SJSA1 (cell line): ENCODE results near the gene TICAM2. TPM values are rescaled to one million over a fixed set of nuclear protein-coding genes. Genes with fewer than 3 reads are reported as not detected.
A peak's percentile ranks its signal among the peaks of the same experiment; 100 is the strongest.
"Not testable (repeated sequence)": the region's sequence is repeated elsewhere in the genome, so short reads cannot be mapped to it uniquely, and the experiment has no call there.

Experiments used
- DNase-seq, 2 experiments: peaks; one replicate each; pipeline ENCODE4 v3.0.0-alpha.2; 2015 to 2020; ENCODE audit warnings: low spot score in 2 of 2, low read depth in 1 of 2
- H3K27ac ChIP-seq: fragments of 250-450 bp; sonication (Bioruptor Pico); 2 replicates; pipeline ENCODE4 v1.5.1; 2020; ENCODE audit warnings: mild to moderate bottlenecking, moderate library complexity
- H3K27me3 ChIP-seq: fragments of 250-450 bp; sonication (Bioruptor Pico); replicated peaks from 2 replicates; pipeline ENCODE4 v1.5.1; 2020; ENCODE audit warnings: mild to moderate bottlenecking, moderate library complexity
- H3K36me3 ChIP-seq: fragments of 250-450 bp; sonication (Bioruptor Pico); 2 replicates; pipeline ENCODE4 v1.5.1; 2020; ENCODE audit warnings: mild to moderate bottlenecking
- H3K4me1 ChIP-seq: fragments of 250-450 bp; sonication (Bioruptor Pico); replicated peaks from 2 replicates; pipeline ENCODE4 v1.6.1; 2021; ENCODE audit warnings: mild to moderate bottlenecking
- H3K4me3 ChIP-seq: fragments of 250-450 bp; sonication (Bioruptor Pico); 2 replicates; pipeline ENCODE4 v1.5.1; 2020; ENCODE audit warnings: mild to moderate bottlenecking
- H3K9me3 ChIP-seq: fragments of 250-450 bp; sonication (Bioruptor Pico); replicated peaks from 2 replicates; pipeline ENCODE4 v1.5.1; 2020; ENCODE audit warnings: mild to moderate bottlenecking
- total RNA-seq: library from RNA; depleted of rRNA; stranded (reverse); fragments of >200 nt; shearing (Covaris generic); gene quantifications from 2 replicates; pipeline ENCODE4 v1.2.3, GENCODE V29; 2014; rRNA removed

The TICAM2 gene
- 13.6 and 22.1 TPM in 2 replicates for total RNA-seq

GRCh38 chr5:115601701-115602590 lies at the start of gene TICAM2:
Gene TICAM2 (minus strand): TSS chr5:115602479. CDS start chr5:115581256, 21,223 bp downstream.
- DNase-seq: peak; percentile 82 to 87
- Histone ChIP-seq H3K4me3 (peak within 1 kb of the TSS; percentile 71), H3K27me3 (no peaks in the 10 kb centered on the region), H3K27ac (peak within 1 kb of the TSS; percentile 81), H3K9me3 (no peaks in the 10 kb centered on the region), H3K36me3 (peaks cover 17% of the 10 kb centered on the region), H3K4me1 (peaks cover 27% of the 10 kb centered on the region)

- Histone ChIP-seq H3K4me1 (no peaks in the 10 kb centered on the region), H3K4me3 (no peak overlapping the region), H3K36me3 (no peaks in the 10 kb centered on the region), H3K27ac (no peak overlapping the region), H3K27me3 (no peaks in the 10 kb centered on the region), H3K9me3 (no peaks in the 10 kb centered on the region)
- no peak for DNase-seq
Observed at GRCh38 chr5:115649541-115649940, 47.3 kb upstream of the TICAM2 start.

- H3K27ac ChIP-seq: no peak overlapping the region
- no peak for DNase-seq
- no peaks in the 10 kb centered on the region for H3K4me1 ChIP-seq
- no peaks in the 10 kb centered on the region for H3K36me3 ChIP-seq
- no peak overlapping the region for H3K4me3 ChIP-seq
- H3K27me3 ChIP-seq: no peaks in the 10 kb centered on the region
- no peaks in the 10 kb centered on the region for H3K9me3 ChIP-seq
Observed at GRCh38 chr5:115648056-115648455, 45.8 kb upstream of the TICAM2 start.

GRCh38 chr5:115645386-115645785 lies 43.1 kb upstream of the TICAM2 start:
- not testable (repeated sequence) for H3K27me3 ChIP-seq, H3K36me3 ChIP-seq, H3K4me1 ChIP-seq, H3K4me3 ChIP-seq, H3K27ac ChIP-seq, H3K9me3 ChIP-seq, DNase-seq

GRCh38 chr5:115644046-115644445 lies 41.8 kb upstream of the TICAM2 start:
- Histone ChIP-seq H3K27me3 (no peaks in the 10 kb centered on the region), H3K36me3 (no peaks in the 10 kb centered on the region), H3K4me3 (no peak overlapping the region), H3K4me1 (no peaks in the 10 kb centered on the region; the same call in 1 of the 2 replicates), H3K27ac (no peak overlapping the region), H3K9me3 (no peaks in the 10 kb centered on the region)
- no peak for DNase-seq

- peak in 1 of 2 experiments; percentile 15 for DNase-seq
- Histone ChIP-seq H3K4me1 (no peaks in the 10 kb centered on the region; the same call in 1 of the 2 replicates), H3K27me3 (no peaks in the 10 kb centered on the region), H3K4me3 (no peak overlapping the region), H3K27ac (no peak overlapping the region), H3K9me3 (no peaks in the 10 kb centered on the region), H3K36me3 (no peaks in the 10 kb centered on the region)
Observed at GRCh38 chr5:115641948-115642347, 39.7 kb upstream of the TICAM2 start.

- no peak overlapping the region for H3K27ac ChIP-seq
- H3K9me3 ChIP-seq: no peaks in the 10 kb centered on the region
- no peaks in the 10 kb centered on the region for H3K36me3 ChIP-seq
- H3K4me1 ChIP-seq: no peaks in the 10 kb centered on the region; the same call in 1 of the 2 replicates
- H3K27me3 ChIP-seq: no peaks in the 10 kb centered on the region
- no peak overlapping the region for H3K4me3 ChIP-seq
- no peak for DNase-seq
Observed at GRCh38 chr5:115640274-115640673, 38.0 kb upstream of the TICAM2 start.

GRCh38 chr5:115639377-115639776 lies 37.1 kb upstream of the TICAM2 start:
- Histone ChIP-seq H3K9me3 (no peaks in the 10 kb centered on the region), H3K27ac (no peak overlapping the region), H3K4me1 (peaks cover 1% of the 10 kb centered on the region; the same call in 1 of the 2 replicates), H3K36me3 (no peaks in the 10 kb centered on the region), H3K4me3 (no peak overlapping the region), H3K27me3 (no peaks in the 10 kb centered on the region)
- no peak for DNase-seq

- Histone ChIP-seq H3K36me3 (no peaks in the 10 kb centered on the region), H3K9me3 (no peaks in the 10 kb centered on the region), H3K27ac (no peak overlapping the region), H3K27me3 (no peaks in the 10 kb centered on the region), H3K4me3 (no peak overlapping the region), H3K4me1 (peaks cover 5% of the 10 kb centered on the region; the same call in 1 of the 2 replicates)
- no peak for DNase-seq
Observed at GRCh38 chr5:115637507-115637906, 35.2 kb upstream of the TICAM2 start.

GRCh38 chr5:115636008-115636407 lies 33.7 kb upstream of the TICAM2 start:
- H3K27ac ChIP-seq: no peak overlapping the region
- H3K4me3 ChIP-seq: no peak overlapping the region
- H3K9me3 ChIP-seq: no peaks in the 10 kb centered on the region
- H3K27me3 ChIP-seq: no peaks in the 10 kb centered on the region
- no peak for DNase-seq
- H3K36me3 ChIP-seq: no peaks in the 10 kb centered on the region
- peaks cover 5% of the 10 kb centered on the region; the same call in 1 of the 2 replicates for H3K4me1 ChIP-seq

GRCh38 chr5:115634343-115635132 lies 32.3 kb upstream of the TICAM2 start:
- H3K4me3 ChIP-seq: peak overlapping the region; percentile 23
- DNase-seq: peak; percentile 83 to 91
- H3K27me3 ChIP-seq: no peaks in the 10 kb centered on the region
- peaks cover 5% of the 10 kb centered on the region; the same call in 1 of the 2 replicates for H3K4me1 ChIP-seq
- H3K27ac ChIP-seq: peak overlapping the region; percentile 38
- H3K36me3 ChIP-seq: no peaks in the 10 kb centered on the region
- H3K9me3 ChIP-seq: no peaks in the 10 kb centered on the region

- Histone ChIP-seq H3K36me3 (peaks cover 5% of the 10 kb centered on the region), H3K4me1 (peaks cover 9% of the 10 kb centered on the region; the same call in 1 of the 2 replicates), H3K27ac (no peak overlapping the region), H3K4me3 (no peak overlapping the region), H3K27me3 (no peaks in the 10 kb centered on the region), H3K9me3 (no peaks in the 10 kb centered on the region)
- DNase-seq: no peak
Observed at GRCh38 chr5:115629903-115630302, 27.6 kb upstream of the TICAM2 start.

GRCh38 chr5:115627295-115627865 lies 25.1 kb upstream of the TICAM2 start:
- Histone ChIP-seq H3K27me3 (no peaks in the 10 kb centered on the region), H3K4me1 (peaks cover 17% of the 10 kb centered on the region), H3K36me3 (peaks cover 27% of the 10 kb centered on the region), H3K4me3 (no peak overlapping the region), H3K9me3 (no peaks in the 10 kb centered on the region), H3K27ac (no peak overlapping the region)
- no peak for DNase-seq
